Erythroblast (primary cell): ENCODE measurements around the gene TTC6.

Experiments used
- GATA1 ChIP-seq: IDR thresholded peaks from 2 replicates; pipeline ENCODE4 v1.6.1; 2011; ENCODE audit warnings: low read depth, mild to moderate bottlenecking, control low read depth, low read length, moderate library complexity
- POLR2A ChIP-seq: IDR thresholded peaks from 2 replicates; pipeline ENCODE4 v1.6.1; 2011; ENCODE audit warnings: mild to moderate bottlenecking, low read length

GRCh38 chr14:37600880-37601741 is 5.7 kb downstream of the TTC6 start:
- TF ChIP-seq POLR2A (no peak), GATA1 (no peak)
